Forelimb muscle (tissue), 1 donor: ENCODE measurements around the gene CCL25. TPM values are rescaled to one million over a fixed set of nuclear protein-coding genes. Genes with fewer than 3 reads are reported as not detected.
"Not testable (repeated sequence)": the region's sequence is repeated elsewhere in the genome, so short reads cannot be mapped to it uniquely, and the experiment has no call there.

Source experiments
- DNase-seq: peaks from one replicate; pipeline ENCODE4 v3.0.0-alpha.2; 2013; ENCODE audit warnings: low read depth
- polyA plus RNA-seq: library from polyadenylated mRNA; unstranded; fragments of 120-200 nt; gene quantifications from one replicate; pipeline ENCODE4 v1.2.1, GENCODE V29; 2013; ENCODE audit not compliant: insufficient read length

Gene CCL25
- polyA plus RNA-seq, 1 donor = not detected

DNA sequence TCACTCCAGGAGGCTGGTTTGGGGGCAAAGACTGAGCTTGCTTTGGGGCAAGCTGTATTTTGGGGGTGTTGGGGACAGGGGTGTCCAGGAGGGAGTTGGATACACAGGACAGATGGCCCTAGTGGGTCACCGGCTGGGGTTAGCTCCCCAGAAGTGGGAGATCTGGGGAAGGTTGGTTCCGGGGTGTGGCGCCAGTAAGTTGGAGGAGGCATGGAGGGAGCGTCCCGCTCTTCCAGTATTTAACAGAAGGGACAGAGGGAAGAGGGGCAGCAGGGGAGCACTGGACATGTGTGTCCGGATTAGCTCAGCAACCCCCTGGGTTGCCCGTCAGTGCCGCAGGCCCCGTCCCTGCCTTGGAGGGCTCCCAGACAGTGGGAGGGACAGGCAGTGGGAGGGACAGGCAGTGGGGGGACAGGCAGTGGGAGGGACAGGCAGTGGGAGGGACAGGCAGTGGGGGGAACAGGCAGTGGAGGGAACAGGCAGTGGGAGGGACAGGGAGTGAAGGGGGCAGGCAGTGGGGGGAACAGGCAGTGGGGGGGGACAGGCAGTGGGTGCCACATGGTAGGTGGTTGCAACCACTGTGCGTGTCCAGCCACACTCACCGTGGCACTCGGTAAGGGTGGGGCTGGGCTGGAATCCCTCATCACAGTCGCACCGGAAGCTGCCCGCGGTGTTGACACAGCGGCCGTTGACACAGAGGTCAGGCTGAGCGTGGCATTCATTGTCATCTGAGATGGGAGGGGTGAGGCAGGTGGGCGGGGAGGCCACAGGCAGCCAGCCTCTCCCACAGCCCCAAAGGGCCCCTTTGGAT lies 33.2 kb downstream of the CCL25 start:
- DNase-seq = no peak

- no peak for DNase-seq
These were observed 34.3 kb downstream of the CCL25 start for GRCh38 chr19:8086849-8087248.

DNA sequence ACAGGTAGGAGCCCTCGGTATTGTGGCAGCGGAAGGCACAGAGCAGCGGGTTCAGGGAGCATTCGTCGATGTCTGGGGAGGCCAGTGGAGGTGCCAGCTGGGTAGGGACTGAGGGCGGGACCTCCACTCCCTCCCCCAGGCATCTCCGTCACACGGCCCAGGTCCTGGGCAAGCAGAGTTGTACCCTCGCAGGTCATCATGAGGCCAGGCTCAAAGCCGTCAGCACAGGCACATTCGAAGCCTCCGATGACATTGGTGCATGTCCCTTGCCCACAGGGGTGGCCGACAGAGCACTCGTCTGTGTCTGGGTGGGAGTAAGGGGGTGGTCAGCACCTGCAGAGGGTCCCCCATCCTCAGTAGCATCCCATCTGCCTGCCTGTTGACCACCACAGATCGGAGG lies 35.3 kb downstream of the CCL25 start:
- DNase-seq = no peak

DNA sequence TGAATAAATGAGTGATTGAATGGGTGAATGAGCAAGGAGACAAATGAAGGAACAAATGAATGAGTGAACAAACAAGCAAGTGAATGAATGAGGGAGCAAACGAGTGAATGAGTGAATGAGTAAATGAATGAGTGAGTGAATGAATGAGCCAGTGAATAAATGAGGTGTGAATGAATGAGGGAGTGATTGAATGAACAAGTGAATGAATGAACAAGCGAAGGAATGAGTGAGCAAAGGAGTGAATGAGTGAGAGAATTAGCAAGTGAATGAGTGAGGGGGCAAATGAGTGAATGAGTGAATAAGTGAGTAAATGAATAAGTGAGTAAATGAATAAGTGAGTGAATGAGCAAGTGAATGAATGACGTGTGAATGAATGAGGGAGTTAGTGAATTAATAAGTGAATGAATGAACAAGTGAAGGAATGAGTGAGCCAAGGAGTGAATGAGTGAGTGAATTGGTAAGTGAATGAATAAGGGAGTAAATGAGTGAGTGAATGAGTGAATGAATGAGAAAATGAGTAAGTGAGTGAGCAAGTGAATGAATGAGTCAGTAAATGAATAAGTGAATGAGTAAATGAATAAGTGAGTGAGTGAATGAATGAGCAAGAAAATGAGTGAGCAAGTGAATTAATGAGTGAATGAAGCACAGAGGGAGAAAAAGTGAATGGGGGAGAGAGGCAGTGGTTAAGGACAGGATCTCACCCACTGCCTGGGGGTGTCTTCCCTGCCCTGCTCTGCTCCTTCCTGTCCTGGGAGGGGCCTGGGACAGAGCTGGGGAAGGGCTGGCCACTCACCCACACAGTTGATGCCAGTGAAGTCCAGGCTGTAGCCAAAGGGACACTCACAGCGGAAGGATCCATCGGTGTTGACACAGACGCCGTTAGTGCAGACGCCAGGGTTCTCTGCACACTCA lies 36.4 kb downstream of the CCL25 start:
- no peak for DNase-seq

DNA sequence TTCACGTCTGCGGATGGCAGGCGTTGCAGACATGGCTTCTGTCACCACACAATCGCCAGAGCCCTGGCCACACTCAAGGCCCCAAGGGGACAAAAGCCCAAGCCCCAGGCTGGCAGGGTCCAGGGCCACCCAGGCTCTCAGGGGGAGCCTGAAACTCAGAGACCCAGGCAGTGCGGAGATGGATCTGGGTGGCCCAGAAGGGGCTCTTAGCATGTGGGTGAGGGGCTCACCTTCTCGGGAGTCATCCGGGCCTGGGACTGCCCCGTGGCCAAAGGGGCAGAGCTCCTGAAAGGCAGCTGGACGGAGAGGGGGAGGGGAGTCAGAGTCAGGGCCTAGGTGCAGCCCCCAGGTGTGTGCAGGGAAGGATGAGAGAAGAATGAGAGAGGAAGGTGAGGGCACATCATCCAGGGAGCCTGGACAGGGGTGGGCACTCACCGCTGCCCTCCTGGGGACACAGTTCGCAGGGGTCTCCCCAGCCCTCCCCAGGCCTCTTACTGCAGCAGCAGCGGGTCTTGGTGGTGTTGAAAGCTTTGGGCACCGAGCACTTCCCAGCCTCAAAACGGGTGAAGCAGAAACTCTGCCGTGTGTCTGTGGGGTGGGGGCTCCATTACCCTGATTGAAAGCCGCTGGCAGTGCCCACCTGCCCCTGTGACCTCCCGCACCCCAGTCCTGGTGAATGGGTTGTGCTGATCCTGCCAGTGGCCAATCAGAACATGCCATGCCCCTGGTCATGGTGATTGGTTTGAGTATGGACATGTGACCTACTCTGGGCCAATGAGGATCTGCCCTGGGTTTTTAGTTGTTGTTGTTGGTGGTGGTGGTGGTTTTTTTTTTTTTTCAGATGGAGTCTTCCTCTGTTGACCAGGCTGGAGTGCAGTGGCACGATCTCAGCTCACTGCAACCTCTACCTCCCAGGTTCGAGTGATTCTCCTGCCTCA lies 37.4 kb downstream of the CCL25 start:
- no peak for DNase-seq

- DNase-seq = no peak
These were observed 38.4 kb downstream of the CCL25 start for GRCh38 chr19:8090950-8091349.

DNA sequence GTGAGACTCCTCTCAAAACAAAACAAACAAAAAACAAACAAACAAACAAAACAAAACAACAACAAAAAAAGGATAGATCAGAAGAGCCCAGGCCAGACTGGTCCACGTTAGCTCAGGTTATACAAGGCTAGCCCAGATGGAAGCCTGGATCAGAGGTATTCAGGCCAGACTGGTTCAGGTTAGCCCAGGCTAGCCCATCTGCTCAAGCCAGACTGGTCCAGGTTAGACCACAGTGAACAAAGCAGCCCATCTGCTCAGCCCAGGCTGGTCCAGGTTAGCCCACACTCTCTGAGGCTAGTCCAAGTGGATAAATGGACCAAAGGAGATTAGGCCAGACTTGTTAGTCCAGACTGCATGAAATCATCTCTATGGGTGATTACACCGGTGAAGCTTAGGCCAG lies 41.2 kb downstream of the CCL25 start:
- DNase-seq = no peak

GRCh38 chr19:8094336-8094735 lies 41.8 kb downstream of the CCL25 start:
- DNase-seq = no peak

DNA sequence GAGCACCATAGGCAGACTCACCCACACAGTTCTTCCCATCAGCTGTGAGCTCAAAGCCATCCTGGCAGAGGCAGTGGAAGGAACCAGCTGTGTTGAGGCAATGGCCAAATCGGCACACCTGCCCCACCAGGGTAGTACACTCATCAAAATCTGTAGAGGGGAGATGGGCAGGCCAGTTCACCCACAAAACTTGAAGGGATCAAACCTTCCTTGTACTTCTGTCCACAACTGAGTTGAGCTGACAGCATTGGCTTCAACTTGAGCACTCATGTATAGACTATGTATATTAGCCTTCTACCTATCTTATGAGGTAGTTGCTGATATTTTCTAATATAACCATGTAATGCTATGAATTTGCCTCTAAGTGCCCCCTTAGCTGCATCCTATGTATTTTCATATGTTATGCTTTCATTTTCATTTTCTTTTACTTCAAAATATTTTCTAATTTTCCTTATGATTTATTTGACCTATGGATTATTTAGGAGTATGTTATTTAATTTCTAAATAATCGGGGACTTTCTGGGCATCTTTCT lies 42.9 kb downstream of the CCL25 start:
- DNase-seq = no peak

- DNase-seq = no peak
These were observed 43.5 kb downstream of the CCL25 start for GRCh38 chr19:8096071-8096470.

GRCh38 chr19:8097198-8097597 lies 44.6 kb downstream of the CCL25 start:
- no peak for DNase-seq

DNA sequence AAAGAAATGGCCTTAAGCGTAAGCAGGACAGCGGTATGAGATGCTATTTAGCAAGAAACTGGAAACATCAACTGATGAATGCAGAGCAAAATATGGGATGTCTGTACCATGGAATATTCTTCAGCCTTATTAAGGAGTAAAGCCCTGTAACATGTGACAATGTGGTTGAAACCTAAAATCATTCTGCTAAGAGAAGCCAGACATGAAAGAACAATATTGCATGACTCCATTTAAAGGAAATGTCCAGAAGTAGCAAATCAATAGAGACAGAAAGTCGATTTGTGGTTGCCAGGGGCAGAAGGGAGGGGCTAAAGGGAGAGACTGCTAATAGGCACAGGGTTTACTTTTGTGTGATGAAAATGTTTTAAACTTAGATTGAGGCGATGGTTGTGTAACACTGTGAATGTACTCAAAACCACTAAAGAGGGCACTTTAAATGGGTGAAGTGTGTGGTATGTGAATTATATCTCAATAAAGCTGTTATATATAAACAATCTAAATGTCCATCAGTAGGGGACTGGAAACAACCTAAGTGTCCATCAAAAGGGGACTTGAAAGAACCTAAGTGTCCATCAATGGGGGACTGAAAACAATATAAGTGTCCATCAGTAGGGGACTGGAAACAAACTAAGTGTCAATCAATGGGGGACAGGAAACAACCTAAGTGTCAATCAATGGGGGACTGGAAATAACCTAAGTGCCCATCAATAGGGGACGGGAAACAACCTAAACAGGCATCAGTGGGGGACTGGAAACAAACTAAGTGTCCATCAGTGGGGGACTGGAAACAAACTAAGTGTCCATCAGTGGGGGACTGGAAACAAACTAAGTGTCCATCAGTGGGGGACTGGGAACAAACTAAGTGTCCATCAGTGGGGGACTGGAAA lies 45.4 kb downstream of the CCL25 start:
- DNase-seq = no peak

GRCh38 chr19:8101311-8101710 lies 48.8 kb downstream of the CCL25 start:
- no peak for DNase-seq

- not testable (repeated sequence) for DNase-seq
These were observed 49.4 kb downstream of the CCL25 start for GRCh38 chr19:8101910-8102309.

GRCh38 chr19:8105471-8105870 lies 52.9 kb downstream of the CCL25 start:
- DNase-seq = no peak

DNA sequence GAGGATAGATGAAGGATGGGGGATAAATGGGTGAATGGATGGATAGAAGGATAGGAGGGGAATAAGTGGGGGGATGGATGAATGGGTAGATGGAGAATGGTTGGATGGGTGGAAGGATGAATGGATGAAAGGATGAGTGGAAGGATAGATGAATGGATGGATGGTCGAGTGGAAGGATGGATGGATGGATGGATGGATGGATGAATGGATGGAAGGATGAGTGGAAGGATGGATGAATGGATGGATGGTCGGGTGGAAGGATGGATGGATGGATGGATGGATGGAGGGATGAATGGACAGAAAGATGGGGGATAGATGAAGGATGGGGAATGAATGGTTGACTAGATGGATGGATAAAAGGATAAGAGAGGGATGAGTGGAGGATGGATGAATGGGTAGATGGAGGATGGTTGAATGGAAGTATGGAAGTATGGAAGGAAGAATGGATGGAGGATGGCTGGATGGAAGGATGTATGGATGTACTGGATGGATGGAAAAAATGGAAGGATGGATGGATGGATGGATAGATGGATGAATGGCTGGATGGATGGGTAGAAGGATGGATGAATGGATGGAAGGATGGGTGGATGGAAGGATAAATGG lies 54.8 kb downstream of the CCL25 start:
- no peak for DNase-seq

- no peak for DNase-seq
These were observed 56.2 kb downstream of the CCL25 start for GRCh38 chr19:8108560-8109445.

DNA sequence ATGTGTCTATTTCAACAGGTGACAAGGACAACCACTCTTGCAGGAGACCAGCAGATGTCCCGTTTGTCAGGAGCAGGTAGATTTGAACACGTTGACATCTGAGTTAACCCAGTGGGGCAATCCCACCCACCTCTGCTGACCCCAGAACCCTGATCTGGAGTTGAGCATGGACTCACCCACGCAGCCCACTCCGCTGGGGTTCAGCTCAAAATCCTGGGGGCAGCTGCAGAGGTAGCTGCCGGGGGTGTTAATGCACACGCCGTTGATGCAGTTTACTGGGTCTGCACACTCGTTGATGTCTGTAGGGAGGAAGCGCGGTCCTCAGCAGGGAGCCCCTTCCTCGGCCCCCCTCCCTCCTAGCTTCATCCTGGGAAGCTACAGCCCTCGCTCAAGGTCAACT lies 56.9 kb downstream of the CCL25 start:
- DNase-seq = no peak
